ENCODE data around the gene CDX1. TPM values are rescaled to one million over a fixed set of nuclear protein-coding genes. Genes with fewer than 3 reads are reported as not detected.

The CDX1 gene
- total RNA-seq, 1 experiment from 2014 or later = 0.22 TPM

DNA sequence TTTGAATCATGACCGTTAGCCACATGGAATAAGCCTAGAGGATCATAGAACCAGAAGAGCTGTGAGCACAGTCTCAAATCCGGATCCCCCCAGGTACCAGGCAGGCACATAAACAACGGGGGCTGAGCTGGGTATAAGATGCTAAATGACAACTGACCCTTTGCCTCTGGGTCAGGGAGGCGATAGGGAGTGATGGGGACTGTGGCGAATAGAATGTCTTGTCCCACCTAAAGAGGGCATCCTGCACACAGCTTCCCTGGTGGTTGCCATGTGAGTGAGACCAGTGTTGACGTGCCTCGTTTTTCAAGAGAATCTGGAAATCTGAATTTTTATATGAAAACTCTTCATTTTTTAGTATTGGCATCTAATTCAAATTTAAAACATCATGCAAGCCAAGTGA, 56.9 kb downstream of the CDX1 start:
- Histone ChIP-seq H4K91ac (ENCODE audit: insufficient read length, low read depth, low read length) (no peak overlapping the region), H3K27me3 (ENCODE audit: insufficient read depth, low read length) (no peaks in the 10 kb centered on the region), H4K8ac (replicated peaks; ENCODE audit: insufficient read length, low read depth, low read length) (no peak overlapping the region), H2BK120ac (ENCODE audit: low read depth, low read length, poor library complexity, severe bottlenecking) (no peak overlapping the region), H3K9ac (ENCODE audit: extremely low read depth, insufficient read length, low read length) (no peak overlapping the region), H4K20me1 (ENCODE audit: control insufficient read depth, insufficient read depth, insufficient read length) (no peaks in the 10 kb centered on the region), H2AK5ac (ENCODE audit: insufficient read length, low read length) (no peak overlapping the region), H2BK20ac (ENCODE audit: low read depth, low read length, poor library complexity, severe bottlenecking) (no peak overlapping the region), H4K5ac (ENCODE audit: insufficient read length, low read depth, low read length) (no peak overlapping the region), H3K23me2 (ENCODE audit: insufficient read length, low read depth, low read length, poor library complexity, severe bottlenecking) (no peaks in the 10 kb centered on the region), H3K4me2 (ENCODE audit: insufficient read depth, insufficient read length, low read length) (no peak overlapping the region), H2BK12ac (ENCODE audit: insufficient read length, low read depth, low read length) (no peak overlapping the region), H3K56ac (ENCODE audit: insufficient read length, low read depth, low read length) (no peak overlapping the region), H3K23ac (ENCODE audit: insufficient read length, low read depth, low read length) (no peak overlapping the region), H3K14ac (ENCODE audit: insufficient read depth, low read length) (no peak overlapping the region), H3K4me1 (ENCODE audit: insufficient read depth, low read length) (no peaks in the 10 kb centered on the region), H3K27ac (ENCODE audit: insufficient read length, low read depth, low read length) (no peak overlapping the region), H3K4ac (ENCODE audit: low read depth, low read length) (no peak overlapping the region), H3K79me2 (ENCODE audit: insufficient read depth, low read length) (no peaks in the 10 kb centered on the region), H2BK5ac (ENCODE audit: insufficient read length, low read length) (no peak overlapping the region), H3T11ph (ENCODE audit: low read length) (no peak overlapping the region), H3K9me3 (ENCODE audit: control insufficient read depth, low read depth, low read length) (no peaks in the 10 kb centered on the region), H3K79me1 (ENCODE audit: insufficient read depth, low read depth, low read length, poor library complexity, severe bottlenecking) (no peaks in the 10 kb centered on the region), H3K18ac (ENCODE audit: insufficient read length, low read depth, low read length) (no peak overlapping the region), H2AFZ (ENCODE audit: low read length) (no peak overlapping the region), H2BK15ac (ENCODE audit: low read depth, low read length) (no peak overlapping the region)
- Mint-ChIP-seq H3K9me3 (no peaks in the 10 kb centered on the region), H3K4me3 (no peak overlapping the region), H3K27me3 (ENCODE audit: low read depth) (peaks cover 12% of the 10 kb centered on the region), H3K36me3 (ENCODE audit: insufficient read depth in 1 of 3, low read depth in 3 of 3) (no peaks in the 10 kb centered on the region), H3K4me1 (peaks cover 0 to 13% of the 10 kb centered on the region in 2 experiments; a peak in 3 of 4 replicates), H3K27ac (peak overlapping the region in 1 of 3 experiments; percentile 18; a peak in 1 of 7 replicates)
- no CpG with 5 or more reads among the region's 7 CpGs for WGBS (ENCODE audit: extremely low coverage, insufficient read length, low lambda C conversion rate)
- no peak for TF ChIP-seq CTCF (conservative IDR thresholded peaks at IDR 0.05)
- DNase-seq = no peak

Measured in H9 (cell line).